ENCODE data around the gene ITGB3. TPM values are rescaled to one million over a fixed set of nuclear protein-coding genes. Genes with fewer than 3 reads are reported as not detected.

ITGB3 gene
- total RNA-seq, 4 donors from 2014 or later, result 7.4 to 28.7 (median 23.5) TPM

DNA sequence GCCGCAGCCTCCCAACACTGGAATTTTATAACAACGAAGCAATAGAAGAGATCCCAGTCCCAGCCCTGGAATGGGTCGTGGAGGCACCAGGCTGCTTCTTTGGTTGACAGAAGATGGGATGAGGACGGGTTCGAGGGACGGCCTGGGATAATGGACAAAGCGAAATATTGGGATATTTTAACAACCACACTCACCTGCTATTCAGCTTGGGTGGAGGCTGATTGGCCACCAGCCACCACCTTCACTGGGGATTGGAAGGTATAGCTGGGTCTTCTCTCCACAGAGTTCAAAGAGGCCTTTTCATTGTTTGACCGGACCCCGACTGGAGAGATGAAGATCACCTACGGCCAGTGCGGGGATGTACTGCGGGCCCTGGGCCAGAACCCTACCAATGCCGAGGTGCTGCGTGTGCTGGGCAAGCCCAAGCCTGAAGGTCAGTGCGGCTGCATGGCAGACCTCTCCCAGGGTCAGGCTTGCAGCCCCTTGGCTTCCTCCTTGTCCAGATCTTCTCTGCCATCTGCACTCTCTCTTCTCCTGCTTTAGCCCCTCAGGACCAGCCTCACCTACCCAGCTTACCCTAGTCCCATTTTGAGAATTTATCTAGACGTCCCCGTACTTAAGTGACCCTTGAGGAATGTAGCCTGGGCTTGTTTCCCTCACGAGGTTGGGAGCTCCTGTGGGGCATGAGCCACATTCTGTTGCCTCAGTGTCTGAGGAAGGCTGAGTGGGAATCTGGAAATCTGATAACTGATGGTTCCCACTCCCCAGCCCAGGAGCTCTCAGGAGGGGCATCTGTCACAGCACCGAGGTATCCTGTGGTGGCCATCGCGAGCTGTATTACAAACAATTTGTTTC, 33.8 kb upstream of the ITGB3 start:
- intact Hi-C loops (cut with DNase I; ENCODE audit: low total_unique reads), result no loop called here
- Histone ChIP-seq H3K4me1 (peaks cover 0 to 8% of the 10 kb centered on the region in 2 donors), H3K4me3 (no peak overlapping the region), H3K36me3 (no peaks in the 10 kb centered on the region), H3K27me3 (no peaks in the 10 kb centered on the region), H3K9me3 (no peaks in the 10 kb centered on the region), H3K27ac (no peak overlapping the region)
- no peak for DNase-seq
- TF ChIP-seq CTCF (IDR thresholded peaks at IDR 0.05) (no peak), POLR2A (IDR thresholded peaks at IDR 0.05) (no peak)

DNA sequence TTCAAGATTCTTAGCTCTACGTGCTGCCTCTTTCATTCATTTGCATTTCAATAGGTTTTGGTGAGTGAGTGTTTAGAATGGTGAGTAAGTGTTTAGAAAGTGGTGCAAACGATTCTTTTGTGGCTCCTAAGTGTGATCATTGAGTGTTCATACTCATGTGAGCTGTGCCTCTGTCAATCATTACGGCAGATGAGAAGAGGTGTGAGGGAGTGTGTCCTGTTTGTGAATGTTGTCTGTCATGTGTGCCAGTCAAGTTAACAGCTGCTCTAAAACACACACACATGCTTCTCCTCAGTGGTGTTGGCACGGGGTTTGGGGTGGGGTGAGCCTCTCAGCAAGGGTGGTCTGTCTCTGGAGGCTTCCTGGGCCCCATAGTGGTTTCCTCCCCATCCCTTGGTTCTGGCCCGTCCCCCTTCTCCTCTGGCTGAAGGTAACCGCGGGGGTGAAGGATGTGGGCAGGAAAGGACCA, 33.1 kb upstream of the ITGB3 start:
- Histone ChIP-seq H3K36me3 (no peaks in the 10 kb centered on the region), H3K9me3 (no peaks in the 10 kb centered on the region), H3K27me3 (no peaks in the 10 kb centered on the region), H3K4me3 (no peak overlapping the region), H3K27ac (no peak overlapping the region), H3K4me1 (peaks cover 0 to 8% of the 10 kb centered on the region in 2 donors)
- no peak for DNase-seq
- TF ChIP-seq CTCF (IDR thresholded peaks at IDR 0.05), result no peak
- no peak for TF ChIP-seq POLR2A (IDR thresholded peaks at IDR 0.05)
- intact Hi-C loops (cut with DNase I; ENCODE audit: low total_unique reads), result no loop called here

DNA sequence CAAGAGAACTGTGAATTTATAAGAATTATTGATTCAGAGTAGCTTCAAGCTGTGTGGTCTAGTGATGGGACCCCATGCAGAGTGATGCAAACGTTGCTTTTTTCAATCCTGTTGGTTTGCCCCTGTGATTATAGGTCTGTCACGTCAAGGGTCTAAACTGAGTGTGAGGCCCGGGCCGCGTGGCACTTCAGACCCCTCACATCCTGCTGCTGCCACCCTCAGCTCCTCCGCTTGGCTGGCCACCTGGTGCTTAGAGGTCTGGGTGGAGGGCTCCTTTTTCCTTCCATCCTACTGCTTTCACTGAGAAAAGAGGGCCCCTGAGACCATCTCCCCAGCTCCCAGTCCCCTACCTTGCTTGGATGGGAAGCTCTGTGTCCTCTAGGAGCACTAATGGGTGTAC, 32.5 kb upstream of the ITGB3 start:
- DNase-seq, result no peak
- TF ChIP-seq POLR2A (IDR thresholded peaks at IDR 0.05) (no peak), CTCF (IDR thresholded peaks at IDR 0.05) (no peak)
- Histone ChIP-seq H3K4me3 (no peak overlapping the region), H3K27ac (no peak overlapping the region), H3K36me3 (no peaks in the 10 kb centered on the region), H3K27me3 (no peaks in the 10 kb centered on the region), H3K9me3 (no peaks in the 10 kb centered on the region), H3K4me1 (peaks cover 0 to 10% of the 10 kb centered on the region in 2 donors)
- intact Hi-C loops (cut with DNase I; ENCODE audit: low total_unique reads), result no loop called here

DNA sequence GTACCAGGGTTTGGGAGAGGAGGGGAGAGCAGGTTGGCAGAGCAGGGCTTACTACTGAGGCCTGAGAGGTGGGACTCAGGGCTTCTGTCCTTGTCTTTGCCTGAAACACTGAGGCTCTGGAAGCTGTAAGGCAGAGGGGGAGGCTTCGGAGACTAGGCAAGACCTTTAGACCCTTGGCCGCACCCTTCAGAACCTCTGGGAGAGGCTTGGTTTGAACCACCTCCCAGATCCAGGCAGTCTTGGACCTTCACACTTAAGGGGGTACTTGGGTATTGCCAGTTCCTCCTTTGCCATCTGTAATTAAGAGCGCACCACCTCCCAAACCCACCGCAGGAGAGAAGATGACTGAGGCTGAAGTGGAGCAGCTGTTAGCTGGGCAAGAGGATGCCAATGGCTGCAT, 31.6 kb upstream of the ITGB3 start:
- Histone ChIP-seq H3K27ac (no peak overlapping the region), H3K36me3 (no peaks in the 10 kb centered on the region), H3K9me3 (no peaks in the 10 kb centered on the region), H3K4me3 (no peak overlapping the region), H3K27me3 (no peaks in the 10 kb centered on the region), H3K4me1 (peaks cover 0 to 15% of the 10 kb centered on the region in 2 donors)
- DNase-seq, result no peak
- intact Hi-C loops (cut with DNase I; ENCODE audit: low total_unique reads), result no loop called here
- TF ChIP-seq POLR2A (IDR thresholded peaks at IDR 0.05) (no peak), CTCF (IDR thresholded peaks at IDR 0.05) (no peak)

- H3K9me3 ChIP-seq, result no peaks in the 10 kb centered on the region
- intact Hi-C loops (cut with DNase I; ENCODE audit: low total_unique reads), result no loop called here
- H3K4me3 ChIP-seq, result no peak overlapping the region
- H3K27me3 ChIP-seq, result no peaks in the 10 kb centered on the region
- no peaks in the 10 kb centered on the region for H3K36me3 ChIP-seq
- H3K27ac ChIP-seq, result peak overlapping the region; percentile 86 to 94
- peaks cover 0 to 15% of the 10 kb centered on the region in 2 donors for H3K4me1 ChIP-seq
- TF ChIP-seq CTCF (IDR thresholded peaks at IDR 0.05), result no peak
- no peak for TF ChIP-seq POLR2A (IDR thresholded peaks at IDR 0.05)
- DNase-seq, result no peak
Observed at GRCh38 chr17:47223007-47223406, 30.6 kb upstream of the ITGB3 start.

All from uterus (tissue), 4 donors.